ENCODE measurements around the gene DALRD3.

DNA sequence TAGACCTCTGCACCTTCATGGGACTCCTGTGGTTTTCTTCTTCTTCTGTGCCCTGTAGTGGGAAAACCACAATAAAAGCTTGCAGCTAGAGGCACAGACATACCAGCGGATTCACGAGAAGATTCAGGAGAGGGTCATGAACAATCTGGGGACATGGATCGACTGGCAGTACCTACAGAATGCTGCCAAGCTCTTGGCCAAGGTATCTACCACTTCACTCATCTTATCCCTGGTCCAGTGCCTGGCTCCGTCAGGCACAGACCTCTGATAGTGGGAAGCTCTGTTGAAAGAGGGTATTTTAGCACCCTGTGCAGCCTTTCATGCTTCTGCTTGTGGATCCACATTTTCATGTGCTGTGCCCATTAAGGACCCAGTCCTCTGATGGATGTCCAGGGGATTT is 38.1 kb downstream of the DALRD3 start:
- TF ChIP-seq BHLHE40 (IDR thresholded peaks at IDR 0.05; ENCODE audit: borderline replicate concordance): no peak
- no peak for TF ChIP-seq FOXA1 (IDR thresholded peaks at IDR 0.05)
- no peak for TF ChIP-seq NFRKB (IDR thresholded peaks at IDR 0.05)
- TF ChIP-seq ZNF384 (IDR thresholded peaks at IDR 0.05): no peak
- TF ChIP-seq FOXM1 (IDR thresholded peaks at IDR 0.05; ENCODE audit: borderline replicate concordance): no peak
- no peak for TF ChIP-seq SUZ12 (IDR thresholded peaks at IDR 0.05)
- no peak for TF ChIP-seq SP1 (IDR thresholded peaks at IDR 0.05)
- TF ChIP-seq HDGF (IDR thresholded peaks at IDR 0.05; ENCODE audit: borderline replicate concordance): no peak
- TF ChIP-seq CTBP1 (IDR thresholded peaks at IDR 0.05; ENCODE audit: borderline replicate concordance): no peak
- no peak for TF ChIP-seq FOXK2 (IDR thresholded peaks at IDR 0.05)

Data from HEK293T (cell line).